Measurements from ENCODE around the gene NEO1. TPM values are rescaled to one million over a fixed set of nuclear protein-coding genes. Genes with fewer than 3 reads are reported as not detected.

NEO1 gene
- total and polyA plus RNA-seq, 2 of the 13 experiments (the other 11 are each of a cell fraction or from before 2014, with no cell fraction given), result 8.4 to 11.0 TPM

DNA sequence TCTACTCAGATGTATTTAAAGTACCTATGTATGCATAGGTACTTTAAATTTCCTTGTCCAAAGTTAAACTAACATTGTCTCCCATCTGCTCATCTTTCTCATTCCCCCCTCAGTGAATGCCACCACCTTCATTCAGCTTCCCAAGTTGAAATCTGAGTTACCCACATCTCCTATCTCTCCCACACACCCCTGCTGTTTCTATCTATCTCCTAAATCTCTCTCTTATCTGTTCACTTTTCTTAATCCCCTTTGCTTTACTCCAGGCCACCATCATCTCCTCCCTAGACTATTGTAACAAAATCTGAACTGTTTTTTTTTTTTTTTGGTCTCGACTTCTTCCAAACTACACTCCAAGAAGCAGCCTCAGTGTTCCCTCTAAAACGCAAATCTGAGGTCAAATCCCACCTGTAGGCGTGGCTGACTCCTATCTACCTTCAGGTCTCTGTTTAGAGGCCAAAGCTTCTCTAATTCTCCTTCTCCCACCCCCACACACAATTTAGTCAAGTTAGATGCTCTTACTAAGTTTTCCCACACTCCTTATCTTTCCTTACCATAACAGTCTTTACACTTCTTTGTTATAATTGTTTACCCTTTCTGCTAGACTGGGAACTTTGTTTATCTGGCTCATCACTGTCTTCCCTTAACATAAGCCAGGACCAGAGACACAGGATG lies 3.5 kb upstream of the NEO1 start:
- TF ChIP-seq ZNF30 (CRISPR knock-in tag; IDR thresholded peaks at IDR 0.05), result no peak
- TF ChIP-seq, protein P1, sequence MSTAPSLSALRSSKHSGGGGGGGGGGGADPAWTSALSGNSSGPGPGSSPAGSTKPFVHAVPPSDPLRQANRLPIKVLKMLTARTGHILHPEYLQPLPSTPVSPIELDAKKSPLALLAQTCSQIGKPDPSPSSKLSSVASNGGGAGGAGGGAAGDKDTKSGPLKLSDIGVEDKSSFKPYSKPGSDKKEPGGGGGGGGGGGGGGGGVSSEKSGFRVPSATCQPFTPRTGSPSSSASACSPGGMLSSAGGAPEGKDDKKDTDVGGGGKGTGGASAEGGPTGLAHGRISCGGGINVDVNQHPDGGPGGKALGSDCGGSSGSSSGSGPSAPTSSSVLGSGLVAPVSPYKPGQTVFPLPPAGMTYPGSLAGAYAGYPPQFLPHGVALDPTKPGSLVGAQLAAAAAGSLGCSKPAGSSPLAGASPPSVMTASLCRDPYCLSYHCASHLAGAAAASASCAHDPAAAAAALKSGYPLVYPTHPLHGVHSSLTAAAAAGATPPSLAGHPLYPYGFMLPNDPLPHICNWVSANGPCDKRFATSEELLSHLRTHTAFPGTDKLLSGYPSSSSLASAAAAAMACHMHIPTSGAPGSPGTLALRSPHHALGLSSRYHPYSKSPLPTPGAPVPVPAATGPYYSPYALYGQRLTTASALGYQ (CRISPR knock-in tag; IDR thresholded peaks at IDR 0.05), result no peak
- TF ChIP-seq, protein P2, sequence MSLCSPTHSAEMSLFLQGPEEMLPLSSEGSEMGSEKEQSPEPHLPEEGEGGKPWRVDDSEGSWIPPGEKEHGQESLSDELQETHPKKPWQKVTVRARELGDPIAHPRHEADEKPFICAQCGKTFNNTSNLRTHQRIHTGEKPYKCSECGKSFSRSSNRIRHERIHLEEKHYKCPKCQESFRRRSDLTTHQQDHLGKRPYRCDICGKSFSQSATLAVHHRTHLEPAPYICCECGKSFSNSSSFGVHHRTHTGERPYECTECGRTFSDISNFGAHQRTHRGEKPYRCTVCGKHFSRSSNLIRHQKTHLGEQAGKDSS (CRISPR knock-in tag; IDR thresholded peaks at IDR 0.05; ENCODE audit: borderline replicate concordance, low read depth), result no peak
- no peak for TF ChIP-seq NAIF1 (CRISPR knock-in tag; IDR thresholded peaks at IDR 0.05; ENCODE audit: borderline replicate concordance)
- FAIRE-seq, result no peak
- ATAC-seq, result no peak
- Histone ChIP-seq H3K4me3 (replicated peaks in 1 of 3; ENCODE audit: insufficient read depth in 1 of 3, low read depth in 2 of 3, low read length in 3 of 3) (no peak overlapping the region), H3K9me3 (ENCODE audit: low read length) (no peaks in the 10 kb centered on the region), H3K4me2 (ENCODE audit: low read depth, low read length) (no peak overlapping the region), H3K79me2 (ENCODE audit: insufficient read depth, low read length) (no peaks in the 10 kb centered on the region), H4K20me1 (ENCODE audit: insufficient read depth, low read length) (no peaks in the 10 kb centered on the region), H3K9ac (ENCODE audit: insufficient read depth, low read depth, low read length) (no peak overlapping the region), H2AFZ (ENCODE audit: low read length) (no peak overlapping the region), H3K27me3 (ENCODE audit: control insufficient read depth in 1 of 2, insufficient read depth in 2 of 2, low read length in 2 of 2) (peaks cover 0 to 11% of the 10 kb centered on the region in 2 experiments; a peak in 2 of 5 replicates), H3K27ac (ENCODE audit: extremely low read length, insufficient read depth, low read length) (no peak overlapping the region), H3K4me1 (ENCODE audit: insufficient read depth, low read length) (peaks cover 14% of the 10 kb centered on the region), H3K36me3 (replicated peaks in 1 of 2; ENCODE audit: control insufficient read depth in 1 of 2, insufficient read depth in 2 of 2, low read length in 2 of 2) (no peaks in the 10 kb centered on the region)
- 29% methylated on average over 3 of the region's 3 CpGs for WGBS (ENCODE audit: low lambda C conversion rate)
- ChIA-PET POLR2A (no interaction called here), CTCF (ENCODE audit: low intra/inter-chr PET ratio, low total read pairs) (no interaction called here)
- no peak for DNase-seq (ENCODE audit: low spot score)
- intact Hi-C loops (cut with micrococcal nuclease; ENCODE audit: unreplicated experiment), result no loop called here
- in situ Hi-C loops (cut with HindIII; ENCODE audit: extremely low pct_ligation_motif_present, low pct_unique_long_range_greater_than_20kb), result no loop called here
- BruUV-seq (replicated peaks), result no TSS peak
